Measurements from ENCODE around the gene INSL3. TPM values are rescaled to one million over a fixed set of nuclear protein-coding genes. Genes with fewer than 3 reads are reported as not detected.

Gene INSL3
- total RNA-seq, 1 experiment from 2014 or later: not detected

DNA sequence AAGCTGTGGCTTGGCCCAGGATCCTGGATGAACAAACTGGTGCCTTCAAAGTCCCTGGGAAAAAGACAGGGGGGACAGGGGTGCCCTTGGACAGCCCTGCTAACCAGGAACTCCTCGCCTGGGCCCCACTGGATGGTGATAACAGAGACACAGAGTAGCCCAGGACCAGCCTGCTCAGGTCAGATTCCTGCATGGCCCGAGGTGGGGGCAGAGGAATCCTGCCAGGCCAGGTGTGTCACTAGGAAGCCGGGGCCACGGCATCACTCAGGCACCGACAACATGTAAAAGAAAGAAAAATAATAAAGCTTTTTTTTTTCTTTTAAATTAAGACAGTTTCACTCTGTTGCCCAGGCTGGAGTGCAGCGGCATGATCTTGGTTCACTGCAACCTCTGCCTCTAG is 32.7 kb upstream of the INSL3 start:
- no peak overlapping the region for H3K4me3 ChIP-seq
- DNase-seq: no peak
- H3K36me3 ChIP-seq: no peaks in the 10 kb centered on the region
- H3K27me3 ChIP-seq: no peaks in the 10 kb centered on the region
- no peaks in the 10 kb centered on the region for H3K9me3 ChIP-seq

DNA sequence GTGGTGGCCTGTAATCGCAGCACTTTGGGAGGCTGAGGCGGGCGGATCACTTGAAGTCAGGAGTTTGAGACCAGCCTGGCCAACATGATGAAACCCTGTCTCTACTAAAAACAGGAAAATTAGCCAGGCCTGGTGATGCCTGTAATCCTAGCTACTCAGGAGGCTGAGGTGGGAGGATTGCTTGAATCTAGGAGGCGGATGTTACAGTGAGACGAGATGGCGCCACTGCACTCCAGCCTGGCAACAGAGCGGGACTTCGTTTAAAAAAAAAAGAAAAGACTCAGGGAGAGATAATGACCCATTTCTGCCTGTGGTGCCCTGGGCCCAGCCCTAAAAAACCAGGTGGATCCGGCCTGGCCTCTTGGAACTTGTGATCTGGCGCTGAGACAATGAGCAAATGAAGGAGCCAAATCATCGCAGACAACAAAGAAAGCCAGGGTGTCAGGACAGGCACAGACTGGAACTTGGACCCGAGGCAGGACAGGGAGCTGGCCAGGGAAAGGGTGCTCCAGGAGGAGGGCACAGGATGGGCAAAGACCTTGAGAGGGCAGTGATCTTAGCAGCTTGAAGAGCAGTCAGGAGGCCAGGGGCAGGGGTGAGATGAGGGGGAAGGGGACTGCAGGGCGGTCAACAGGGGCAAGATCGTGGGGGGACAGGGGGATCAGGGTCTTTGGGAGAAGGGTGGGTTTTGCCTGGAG is 27.4 kb upstream of the INSL3 start:
- Histone ChIP-seq H3K27me3 (no peaks in the 10 kb centered on the region), H3K9me3 (no peaks in the 10 kb centered on the region), H3K36me3 (no peaks in the 10 kb centered on the region), H3K4me3 (no peak overlapping the region)
- no peak for DNase-seq

DNA sequence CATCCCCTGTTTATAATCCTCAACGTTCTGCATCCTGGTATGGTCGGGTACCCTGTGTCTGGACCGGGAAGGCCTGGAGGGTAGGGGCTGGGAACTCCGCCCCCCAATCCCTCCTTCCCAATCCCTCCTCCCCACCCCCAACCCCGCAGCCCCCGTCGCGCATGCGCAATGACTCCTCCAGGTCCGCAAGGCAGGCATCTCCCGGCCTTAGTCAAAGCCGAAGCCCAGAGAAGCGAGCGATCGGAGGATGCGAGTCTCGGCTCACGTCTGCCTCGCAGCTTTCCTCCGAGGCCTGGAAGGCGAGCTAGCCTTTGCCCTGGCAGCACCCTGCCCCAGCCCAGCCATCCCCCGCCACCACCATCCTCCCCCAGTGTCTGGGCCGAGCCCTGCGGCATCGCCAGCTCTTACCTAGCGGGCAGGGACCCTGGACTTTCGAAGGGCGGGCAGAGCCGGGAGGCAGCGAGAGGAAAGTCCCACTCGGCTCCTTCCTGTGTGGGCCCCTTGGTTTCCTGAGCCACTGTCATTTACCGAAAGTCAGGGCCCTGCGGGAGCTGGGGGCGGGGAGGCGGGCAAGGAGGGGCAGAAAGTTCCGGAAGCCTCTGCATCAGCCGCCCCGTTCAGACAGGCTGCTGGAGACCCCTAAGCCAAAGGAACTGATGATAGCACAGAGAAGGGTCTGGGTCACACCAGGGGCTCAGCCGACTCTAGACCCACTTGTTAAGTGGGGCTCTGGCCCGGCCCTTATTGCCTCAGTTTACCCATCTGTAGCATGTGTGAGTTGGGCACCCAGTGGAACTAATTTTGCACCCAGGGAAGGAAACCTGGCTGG is 26.4 kb upstream of the INSL3 start, which contains the start of gene JAK3:
JAK3 (minus strand) TSS at position 445 of the 829 bp plus-strand sequence. CDS start 3,565 bp downstream, outside the sequence.
- no peaks in the 10 kb centered on the region for H3K9me3 ChIP-seq
- no peaks in the 10 kb centered on the region for H3K27me3 ChIP-seq
- H3K36me3 ChIP-seq: no peaks in the 10 kb centered on the region
- DNase-seq: no peak
- no peak within 1 kb of the TSS for H3K4me3 ChIP-seq

DNA sequence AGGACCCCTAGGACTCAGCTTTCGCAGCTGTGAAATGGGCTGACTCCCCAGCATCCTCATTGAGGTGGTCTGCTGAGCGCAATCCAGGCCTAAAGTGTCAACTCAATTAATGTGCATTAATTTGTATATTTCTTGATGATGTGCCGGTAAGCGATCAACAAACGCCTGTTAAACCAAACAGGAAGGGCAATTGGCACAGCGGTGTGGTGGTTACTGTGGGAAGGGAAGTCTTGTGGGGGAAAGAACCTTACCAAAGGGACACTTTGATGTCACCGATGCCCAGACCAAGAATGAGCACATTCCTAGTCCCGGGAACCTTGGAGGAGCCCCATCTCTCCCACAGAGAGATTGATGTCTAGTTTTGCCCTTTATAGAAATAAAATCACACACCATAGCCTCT is 24.8 kb upstream of the INSL3 start:
- H3K4me3 ChIP-seq: no peak overlapping the region
- H3K27me3 ChIP-seq: peaks cover 4% of the 10 kb centered on the region
- H3K36me3 ChIP-seq: no peaks in the 10 kb centered on the region
- no peaks in the 10 kb centered on the region for H3K9me3 ChIP-seq
- no peak for DNase-seq

DNA sequence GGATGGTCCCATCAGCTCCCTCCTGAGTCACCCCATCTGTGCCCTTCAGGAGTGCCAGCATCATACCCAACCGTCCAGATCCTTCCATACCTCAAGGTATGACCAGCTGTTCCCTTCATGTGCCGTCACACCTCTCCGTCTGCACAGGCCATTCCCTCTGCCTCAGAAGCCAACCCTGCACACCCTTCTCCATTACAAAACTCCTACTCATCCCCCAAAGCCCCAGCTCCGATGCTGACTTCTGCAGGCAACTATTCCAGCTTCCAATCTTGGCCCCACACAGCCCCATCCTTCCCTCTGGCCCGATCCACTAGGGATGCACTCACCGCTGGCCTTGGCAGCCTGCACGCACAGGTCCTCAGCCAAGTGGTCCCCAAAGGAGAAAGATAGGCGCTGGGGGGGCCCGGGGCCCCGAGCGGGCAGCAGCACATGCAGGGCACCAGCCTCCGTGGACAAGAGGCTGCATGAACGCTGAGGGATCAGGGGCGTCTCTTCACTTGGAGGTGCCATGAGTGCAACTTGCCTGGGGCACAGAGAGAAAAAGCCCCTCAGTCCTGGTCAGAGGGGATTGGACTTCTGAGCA is 22.7 kb upstream of the INSL3 start:
- no peaks in the 10 kb centered on the region for H3K36me3 ChIP-seq
- no peak overlapping the region for H3K4me3 ChIP-seq
- peaks cover 16% of the 10 kb centered on the region for H3K27me3 ChIP-seq
- H3K9me3 ChIP-seq: no peaks in the 10 kb centered on the region
- DNase-seq: no peak

DNA sequence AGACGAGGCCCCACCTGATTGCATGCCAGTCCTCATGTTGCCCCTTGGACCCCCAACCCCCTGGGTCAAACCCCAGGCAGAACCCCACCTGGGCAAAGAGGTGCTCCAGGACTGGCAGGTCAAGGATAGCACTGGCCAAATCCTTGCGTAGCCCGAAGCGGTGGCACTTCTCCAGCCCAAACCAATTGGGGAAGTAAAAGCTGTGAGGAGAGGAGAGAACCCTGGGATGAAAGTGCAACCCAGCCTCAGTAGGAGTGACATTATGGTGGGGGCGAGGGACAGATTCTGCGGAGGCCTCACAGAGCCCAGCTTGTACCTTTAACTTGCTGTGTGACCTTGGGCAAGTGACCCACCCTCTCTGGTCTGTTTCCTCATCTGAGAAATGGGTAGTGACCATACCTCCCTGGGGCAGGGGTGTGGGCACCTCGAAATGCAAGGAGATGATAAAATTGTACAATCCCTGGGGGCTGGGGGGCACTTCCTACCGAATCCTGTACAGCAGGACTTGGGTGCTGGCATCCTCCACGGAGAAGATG is 22.0 kb upstream of the INSL3 start:
- Histone ChIP-seq H3K36me3 (no peaks in the 10 kb centered on the region), H3K27me3 (peaks cover 19% of the 10 kb centered on the region), H3K9me3 (no peaks in the 10 kb centered on the region), H3K4me3 (no peak overlapping the region)
- no peak for DNase-seq

DNA sequence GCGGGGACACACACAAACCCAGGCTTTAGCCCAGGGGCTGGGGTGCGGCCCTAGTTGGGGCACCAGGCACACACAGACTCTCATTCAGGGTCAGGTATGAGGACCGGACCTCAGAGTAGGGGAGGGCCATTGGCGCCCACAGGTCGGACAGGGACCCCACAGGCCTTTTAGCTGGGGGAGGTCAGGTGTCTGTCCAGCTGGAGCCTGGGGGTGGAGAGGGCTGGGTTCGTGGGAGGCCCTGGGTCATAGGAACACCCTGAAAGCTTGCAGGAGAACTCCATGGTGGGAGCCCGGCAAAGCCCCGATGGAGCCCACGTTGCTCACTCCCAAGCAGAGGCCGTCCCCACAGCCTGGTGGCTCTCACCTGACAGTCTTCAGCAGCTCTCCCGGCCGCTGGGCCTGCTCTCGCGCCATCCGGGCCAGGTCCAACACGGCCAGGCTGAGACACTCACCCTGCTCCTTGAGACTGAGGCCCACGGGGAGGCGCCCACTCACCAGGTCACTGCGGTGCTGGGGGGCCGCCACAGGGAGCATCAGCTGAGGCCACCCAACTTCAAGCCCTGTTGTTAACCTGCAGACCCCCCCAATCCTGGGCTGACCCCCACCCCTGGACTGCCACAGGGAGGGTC is 21.5 kb upstream of the INSL3 start:
- no peak for DNase-seq
- H3K9me3 ChIP-seq: no peaks in the 10 kb centered on the region
- no peaks in the 10 kb centered on the region for H3K36me3 ChIP-seq
- peaks cover 22% of the 10 kb centered on the region for H3K27me3 ChIP-seq
- no peak overlapping the region for H3K4me3 ChIP-seq

DNA sequence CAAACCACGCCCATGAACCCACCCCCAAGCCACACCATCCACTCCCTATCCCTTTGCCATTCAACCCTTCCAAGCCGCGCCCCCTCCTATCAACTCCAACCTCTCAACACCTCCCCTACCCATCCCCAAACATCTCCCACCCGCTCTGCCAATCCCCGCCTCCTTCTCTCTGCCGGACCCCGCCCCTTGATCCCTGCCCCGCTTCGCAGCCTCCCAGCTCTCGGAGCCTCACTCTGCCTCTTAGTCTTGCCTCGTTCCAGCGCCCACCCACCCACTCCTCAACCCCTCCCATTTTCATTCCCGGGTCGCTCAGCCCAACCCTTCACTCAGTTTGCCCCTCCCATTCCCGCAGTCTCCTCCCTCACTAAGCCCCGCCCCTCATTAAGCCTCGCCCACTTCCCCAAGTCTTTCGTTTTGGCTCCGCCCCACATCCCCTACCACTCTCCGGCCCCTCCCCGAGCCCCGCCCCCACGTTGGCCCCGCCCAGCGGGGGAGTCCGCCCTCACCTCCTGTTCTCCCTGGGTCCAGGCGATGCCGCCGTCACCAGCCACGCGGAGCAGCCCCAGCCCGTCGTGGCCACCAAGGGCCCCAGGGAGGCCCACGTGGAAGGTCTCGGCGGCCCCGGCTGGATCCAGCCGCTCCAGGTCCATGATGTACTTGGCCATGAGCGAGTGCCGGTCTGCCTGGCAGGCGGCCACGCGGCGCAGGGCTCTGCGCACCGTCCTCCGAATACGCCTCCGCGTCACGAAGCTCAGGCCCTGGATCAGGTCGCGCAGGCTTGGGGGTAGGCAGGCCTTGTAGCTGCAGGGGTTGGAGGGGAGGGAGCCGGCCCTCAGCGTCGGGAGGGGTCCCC is 20.7 kb upstream of the INSL3 start:
- DNase-seq: peak; percentile 71

DNA sequence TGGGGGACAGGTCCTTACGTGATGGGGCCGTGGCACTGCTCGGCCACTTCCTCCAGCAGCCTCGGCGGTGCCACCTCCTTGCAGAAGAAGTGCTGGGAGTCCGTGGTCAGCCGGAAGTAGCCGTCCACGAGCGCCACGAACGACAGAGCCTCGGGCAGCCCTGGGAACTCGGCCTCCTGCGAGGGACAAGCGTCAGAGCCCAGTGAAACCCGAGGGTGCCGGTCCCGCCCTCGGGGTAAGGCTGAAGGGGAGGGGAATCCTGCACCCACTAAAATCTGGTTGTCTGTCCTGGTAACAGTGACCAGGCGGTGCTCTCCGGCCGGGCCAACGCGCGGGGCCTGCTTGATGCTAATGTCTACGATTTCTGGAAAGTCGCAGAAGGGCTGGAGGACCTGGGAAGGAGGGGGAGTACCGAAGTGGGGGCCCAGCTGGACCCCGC is 20.1 kb upstream of the INSL3 start:
- Histone ChIP-seq H3K9me3 (no peaks in the 10 kb centered on the region), H3K36me3 (no peaks in the 10 kb centered on the region), H3K27me3 (peaks cover 22% of the 10 kb centered on the region), H3K4me3 (no peak overlapping the region)
- no peak for DNase-seq

More for the DNA sequence above, 20.7 kb upstream of the INSL3 start:
- H3K36me3 ChIP-seq: no peaks in the 10 kb centered on the region
- no peaks in the 10 kb centered on the region for H3K9me3 ChIP-seq
- H3K27me3 ChIP-seq: peaks cover 22% of the 10 kb centered on the region
- H3K4me3 ChIP-seq: no peak overlapping the region

DNA sequence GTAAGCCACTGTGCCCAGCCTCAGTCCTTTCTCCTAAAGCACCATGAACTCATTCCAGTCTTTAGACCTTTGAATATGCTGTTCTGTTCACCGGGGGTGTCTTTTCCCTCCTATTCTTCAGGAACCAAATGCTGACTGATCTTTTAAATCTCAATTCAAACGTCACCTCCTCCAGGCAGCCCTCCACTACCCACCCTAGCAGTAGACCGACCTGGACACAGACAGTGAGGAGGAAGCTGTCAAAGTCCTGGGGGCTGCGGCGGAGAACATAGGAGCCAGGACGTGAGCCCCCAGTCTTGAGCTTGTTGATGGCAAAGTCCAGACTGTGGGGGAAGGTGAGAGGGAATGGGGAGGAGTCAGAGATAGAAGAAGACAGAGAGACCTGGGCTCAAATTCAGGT is 18.7 kb upstream of the INSL3 start:
- Histone ChIP-seq H3K36me3 (no peaks in the 10 kb centered on the region), H3K9me3 (no peaks in the 10 kb centered on the region), H3K27me3 (peaks cover 22% of the 10 kb centered on the region), H3K4me3 (no peak overlapping the region)
- no peak for DNase-seq

DNA sequence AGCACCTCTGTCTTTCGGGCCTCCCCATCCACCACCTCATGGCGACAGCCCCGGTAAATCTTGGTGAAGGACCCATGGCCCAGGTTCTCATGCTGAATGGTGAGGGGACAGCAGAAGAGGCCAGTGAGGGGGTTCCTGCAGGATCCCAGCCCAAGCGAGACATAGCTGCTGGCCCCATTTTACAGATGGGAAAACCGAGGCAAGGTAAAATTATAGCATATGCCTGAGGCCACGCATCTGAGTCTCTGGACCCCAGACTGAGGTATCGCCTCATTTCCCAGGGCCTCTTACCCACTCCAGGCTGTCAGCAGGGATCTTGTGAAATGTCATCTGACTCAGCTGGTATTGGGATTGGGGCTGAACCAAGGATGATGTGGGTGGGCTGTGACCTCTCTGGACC is 16.7 kb upstream of the INSL3 start:
- peaks cover 22% of the 10 kb centered on the region for H3K27me3 ChIP-seq
- no peaks in the 10 kb centered on the region for H3K36me3 ChIP-seq
- no peak overlapping the region for H3K4me3 ChIP-seq
- no peak for DNase-seq
- no peaks in the 10 kb centered on the region for H3K9me3 ChIP-seq

DNA sequence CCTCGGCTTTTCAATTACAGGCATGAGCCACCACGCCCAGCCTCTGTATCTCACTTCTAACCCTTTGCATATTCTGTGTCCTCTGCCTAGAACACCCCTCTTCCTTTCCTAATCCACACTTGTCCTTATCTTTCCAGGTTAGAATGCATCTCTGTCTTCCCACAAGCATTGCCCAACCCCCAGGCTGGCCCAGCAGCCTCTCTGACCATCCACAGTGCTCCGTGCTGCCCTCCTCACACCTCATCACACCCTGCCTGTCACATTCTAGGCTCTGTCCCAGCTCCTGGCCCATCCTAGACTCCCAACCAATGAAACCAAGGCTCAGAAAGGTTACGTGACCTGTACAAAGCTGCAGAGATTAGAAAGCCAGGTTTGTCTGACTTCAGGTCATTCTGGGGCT is 15.2 kb upstream of the INSL3 start:
- no peak overlapping the region for H3K4me3 ChIP-seq
- no peaks in the 10 kb centered on the region for H3K36me3 ChIP-seq
- peaks cover 22% of the 10 kb centered on the region for H3K27me3 ChIP-seq
- no peaks in the 10 kb centered on the region for H3K9me3 ChIP-seq
- DNase-seq: no peak

DNA sequence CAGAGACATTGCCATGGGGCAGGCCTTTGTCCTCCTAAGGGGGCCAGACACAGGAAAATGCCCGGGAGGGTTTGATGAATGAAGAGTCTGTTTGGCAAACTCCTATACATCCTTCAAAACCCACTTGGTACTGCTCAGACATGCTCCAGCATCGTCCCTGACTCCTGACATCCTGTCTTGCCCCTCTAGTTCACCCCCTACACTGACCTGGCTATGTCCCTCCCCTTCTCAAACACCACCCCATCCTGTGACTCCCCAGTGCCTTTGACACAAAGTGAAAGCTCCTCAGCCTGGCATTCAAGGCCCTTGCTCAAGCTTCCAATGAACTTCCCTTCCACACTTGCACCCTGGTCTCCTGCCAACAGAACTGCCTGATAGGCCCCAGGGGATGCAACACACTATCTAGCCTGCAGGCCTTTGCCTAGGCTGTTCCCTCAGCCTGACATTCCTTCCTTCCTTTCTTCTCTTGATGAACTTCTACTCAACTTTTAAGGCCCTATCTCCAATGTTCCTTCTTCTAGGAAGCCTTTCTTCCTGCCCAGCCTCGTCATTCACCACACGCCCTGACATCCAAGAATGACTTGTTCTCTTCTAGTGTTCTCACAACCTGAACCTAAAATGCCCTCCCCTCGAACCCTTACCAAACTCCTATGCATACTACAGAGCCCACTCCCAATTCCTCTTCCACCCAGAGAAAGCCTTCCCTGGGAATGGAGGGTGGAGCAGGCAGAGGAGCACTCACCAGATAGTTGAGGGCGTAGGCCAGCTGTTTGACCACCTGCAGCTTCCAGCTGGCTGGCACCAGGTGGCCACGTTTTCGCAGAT is 14.1 kb upstream of the INSL3 start:
- Histone ChIP-seq H3K27me3 (peaks cover 18% of the 10 kb centered on the region), H3K4me3 (no peak overlapping the region), H3K36me3 (no peaks in the 10 kb centered on the region), H3K9me3 (no peaks in the 10 kb centered on the region)
- DNase-seq: no peak

DNA sequence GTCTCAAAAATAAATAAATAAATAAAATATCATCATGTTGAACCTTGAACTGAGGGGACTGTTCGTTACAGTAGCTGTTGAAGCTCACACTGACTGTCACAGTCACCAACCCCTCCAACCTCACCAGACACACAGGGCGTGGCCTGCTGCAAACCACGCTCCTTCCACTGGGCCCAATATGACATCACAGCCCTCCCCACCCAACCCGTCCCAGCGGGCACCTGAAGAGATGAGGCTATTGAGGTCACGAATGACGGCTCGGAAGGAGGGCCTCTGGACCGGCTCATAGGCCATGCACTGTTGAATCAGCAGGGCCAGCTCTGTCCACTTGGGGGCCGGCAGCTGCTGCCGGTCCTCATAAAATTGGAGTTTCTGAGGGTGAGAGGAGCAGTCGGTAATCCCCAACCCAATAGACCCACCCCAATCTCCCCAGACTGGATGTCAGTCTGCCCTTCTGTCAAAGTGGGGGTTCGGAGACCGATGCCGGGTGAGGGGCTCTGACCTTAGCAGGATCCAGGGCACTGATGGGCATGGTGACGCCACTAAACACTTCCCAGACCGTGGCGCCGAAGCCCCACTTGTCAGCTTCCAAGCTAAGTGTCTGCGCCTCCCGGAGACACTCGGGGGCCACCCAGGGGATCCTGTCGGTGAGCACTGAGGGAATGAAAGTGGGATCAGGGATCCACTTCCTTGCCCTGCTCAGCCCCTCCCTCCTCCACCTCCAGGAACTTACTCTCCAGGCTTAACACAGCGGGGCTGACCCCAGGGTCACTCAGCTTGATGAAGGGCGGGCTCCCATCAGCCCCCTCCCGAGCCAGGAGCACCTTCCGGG is 13.2 kb upstream of the INSL3 start:
- Histone ChIP-seq H3K36me3 (no peaks in the 10 kb centered on the region), H3K9me3 (no peaks in the 10 kb centered on the region), H3K27me3 (peaks cover 14% of the 10 kb centered on the region), H3K4me3 (no peak overlapping the region)
- no peak for DNase-seq

Data from MG63 (cell line).